NCI-H82 treated with DMSO at 0.1 percent for 48 hours (cell line): ENCODE results near the gene PRH1.

Experiments used
- DNase-seq: peaks from one replicate; lab custom pipeline; 2025; ENCODE audit not compliant: unreplicated experiment; lab: John Stamatoyannopoulos, UW

Gene PRH1

GRCh38 chr12:10884086-10884725, at the start of gene PRH1:
PRH1 (minus strand) TSS chr12:10884255; CDS start chr12:10884217, 38 bp downstream.
- DNase-seq = no peak

DNA sequence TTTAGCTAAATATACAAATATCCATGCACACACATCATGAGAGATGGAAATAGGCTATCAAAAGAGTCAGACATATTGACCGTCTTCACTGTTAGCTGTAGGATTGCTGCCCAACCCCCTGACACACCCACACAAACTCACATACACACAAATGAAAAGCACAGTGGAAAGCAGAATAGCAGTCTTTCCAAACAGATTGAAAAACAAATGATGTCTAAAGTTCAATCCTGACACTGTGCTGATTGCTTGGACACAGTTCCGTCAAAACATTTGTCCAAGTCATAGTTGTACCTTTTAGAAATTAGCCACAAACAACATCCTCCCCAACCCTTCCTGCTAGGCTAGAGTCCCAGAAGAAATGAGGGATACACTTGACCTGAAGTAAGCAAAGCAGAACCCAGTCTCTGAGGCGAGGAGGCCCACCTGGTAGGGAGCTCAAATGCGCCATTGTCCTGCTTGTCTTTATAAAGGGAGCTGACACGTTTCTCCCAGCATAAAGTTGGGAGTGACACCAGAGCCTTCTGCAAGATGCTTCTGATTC, 44.8 kb upstream of the PRH1 start, which contains the start of gene PRH2:
PRH2 (plus strand) TSS at position 491 of the 541 bp plus-strand sequence; CDS start at position 529, 38 bp downstream.
- DNase-seq = no peak

DNA sequence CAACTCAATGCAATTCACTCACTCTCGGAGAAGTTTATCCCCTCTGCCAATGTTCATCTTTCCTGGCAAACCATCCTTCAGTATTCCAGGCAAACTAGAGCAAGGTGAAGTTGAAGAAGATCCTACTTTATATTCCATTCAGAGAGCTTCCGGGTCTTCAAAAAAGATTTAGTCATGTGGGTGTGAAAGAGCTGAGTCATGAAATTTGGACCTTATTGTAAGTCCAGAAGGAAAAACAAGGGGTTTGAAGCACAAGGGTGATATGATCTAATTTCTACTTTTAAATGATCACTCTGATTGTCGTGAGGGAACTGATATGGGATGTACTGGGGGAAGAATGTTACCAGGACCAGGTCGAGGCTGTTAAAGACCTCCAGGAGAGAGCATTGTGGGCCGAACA, 42.2 kb upstream of the PRH1 start:
- no peak for DNase-seq

- DNase-seq = no peak
Observed at GRCh38 chr12:10919809-10920208, 35.8 kb upstream of the PRH1 start.

- DNase-seq = no peak
Observed at GRCh38 chr12:10910380-10910779, 26.3 kb upstream of the PRH1 start.

- no peak for DNase-seq
Observed at GRCh38 chr12:10909462-10909861, 25.4 kb upstream of the PRH1 start, which contains the start of gene TAS2R13. TAS2R13 (minus strand) TSS chr12:10909562; CDS start chr12:10909298, 264 bp downstream.

DNA sequence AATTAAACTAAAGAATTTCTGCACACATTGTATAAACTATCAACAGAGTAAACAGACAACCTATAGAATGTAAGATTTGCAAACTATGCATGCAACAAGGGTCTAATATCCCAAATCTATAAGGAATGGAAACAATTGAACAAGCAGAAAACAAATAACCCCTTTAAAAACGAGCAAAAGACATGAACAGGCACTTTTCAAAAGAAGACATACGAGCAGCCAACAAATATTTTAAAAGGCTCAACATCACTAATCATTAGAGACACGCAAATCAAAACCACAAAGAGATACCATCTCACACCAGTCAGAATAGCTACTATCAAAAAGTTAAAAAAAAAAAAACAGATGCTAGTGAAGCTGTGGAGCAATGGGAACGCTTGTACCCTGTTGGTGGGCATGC, 20.6 kb upstream of the PRH1 start:
- no peak for DNase-seq

DNA sequence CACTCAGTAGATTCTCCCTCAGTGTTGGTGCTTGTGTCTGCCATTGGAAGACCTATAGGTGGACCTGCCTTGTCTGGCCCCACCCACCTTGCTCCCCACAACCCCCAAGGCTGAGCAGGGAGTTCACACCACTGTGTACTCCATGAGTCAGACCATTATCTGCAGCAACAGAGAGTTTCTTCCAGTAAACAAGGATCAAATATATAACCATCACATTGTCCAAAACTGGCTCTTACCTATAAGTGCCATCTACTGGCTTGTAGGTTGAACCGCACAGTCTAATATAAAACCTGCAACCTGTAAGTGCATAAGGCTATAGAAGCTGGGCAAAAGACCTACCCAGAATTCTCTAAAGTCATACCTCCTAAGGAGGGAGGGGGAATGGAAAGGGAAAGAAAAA, 17.4 kb upstream of the PRH1 start:
- no peak for DNase-seq

GRCh38 chr12:10900972-10901371, 16.9 kb upstream of the PRH1 start:
- no peak for DNase-seq

- no peak for DNase-seq
Observed at GRCh38 chr12:10900530-10900929, 16.5 kb upstream of the PRH1 start.

DNA sequence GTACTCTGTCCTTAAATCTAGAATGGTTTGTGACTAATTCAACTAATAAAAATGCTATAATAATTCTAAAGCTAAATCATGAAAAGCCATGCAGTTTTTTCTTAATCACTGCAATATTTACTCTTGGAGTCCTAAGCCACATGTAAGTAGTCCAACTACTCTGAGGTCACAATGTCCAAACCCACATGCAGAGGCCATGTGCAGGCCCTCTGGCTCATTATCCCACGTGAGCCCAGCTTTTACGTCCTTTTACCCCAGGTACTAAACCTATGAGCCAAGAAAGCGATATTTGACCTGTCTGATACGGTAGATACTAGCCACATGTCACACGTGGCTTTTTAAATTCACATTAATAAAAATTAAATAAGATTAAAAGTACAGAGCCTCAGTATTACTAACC, 12.8 kb upstream of the PRH1 start:
- no peak for DNase-seq

- DNase-seq = no peak
Observed at GRCh38 chr12:10891937-10892336, 7.9 kb upstream of the PRH1 start.

- DNase-seq = no peak
Observed at GRCh38 chr12:10889226-10889625, 5.2 kb upstream of the PRH1 start.

DNA sequence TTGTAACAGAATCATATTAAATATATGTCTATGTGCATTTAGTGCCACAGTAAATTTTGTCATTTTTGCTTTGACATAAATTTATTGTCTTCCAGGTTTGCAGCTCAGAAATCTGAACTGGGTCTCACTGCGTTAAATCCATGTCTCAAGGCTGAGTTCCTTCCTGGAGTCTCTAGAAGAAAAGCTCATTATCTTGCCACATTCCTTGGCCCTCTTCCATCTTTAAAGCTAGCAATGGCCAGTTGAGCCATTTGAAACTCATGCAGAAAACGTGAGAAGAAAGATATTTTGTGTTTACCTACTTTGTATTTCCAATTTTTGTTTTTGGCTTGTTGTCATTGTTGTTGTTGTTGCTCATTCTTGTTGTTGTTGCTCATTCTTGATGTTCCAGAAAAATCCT, 10.7 kb downstream of the PRH1 start:
- no peak for DNase-seq

DNA sequence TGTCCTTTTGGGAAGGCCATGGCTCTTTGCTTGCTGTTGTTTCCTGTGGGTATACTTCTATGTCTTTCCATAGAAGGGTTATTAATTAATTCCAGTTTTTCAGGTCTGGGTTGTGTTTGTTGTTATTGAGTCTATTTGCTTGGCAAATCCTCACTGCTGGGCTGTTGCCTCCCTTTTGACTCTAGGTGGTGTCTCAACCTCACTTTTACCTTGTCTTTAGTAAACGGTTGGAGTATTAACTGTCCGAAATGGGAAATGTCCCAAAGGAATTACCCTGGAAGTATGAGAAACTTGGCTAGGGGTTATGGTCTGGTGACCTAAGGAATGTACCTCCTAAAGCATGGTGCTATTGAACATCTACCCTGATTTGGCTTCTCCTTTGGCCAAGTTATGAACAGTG, 16.7 kb downstream of the PRH1 start:
- DNase-seq = no peak

DNA sequence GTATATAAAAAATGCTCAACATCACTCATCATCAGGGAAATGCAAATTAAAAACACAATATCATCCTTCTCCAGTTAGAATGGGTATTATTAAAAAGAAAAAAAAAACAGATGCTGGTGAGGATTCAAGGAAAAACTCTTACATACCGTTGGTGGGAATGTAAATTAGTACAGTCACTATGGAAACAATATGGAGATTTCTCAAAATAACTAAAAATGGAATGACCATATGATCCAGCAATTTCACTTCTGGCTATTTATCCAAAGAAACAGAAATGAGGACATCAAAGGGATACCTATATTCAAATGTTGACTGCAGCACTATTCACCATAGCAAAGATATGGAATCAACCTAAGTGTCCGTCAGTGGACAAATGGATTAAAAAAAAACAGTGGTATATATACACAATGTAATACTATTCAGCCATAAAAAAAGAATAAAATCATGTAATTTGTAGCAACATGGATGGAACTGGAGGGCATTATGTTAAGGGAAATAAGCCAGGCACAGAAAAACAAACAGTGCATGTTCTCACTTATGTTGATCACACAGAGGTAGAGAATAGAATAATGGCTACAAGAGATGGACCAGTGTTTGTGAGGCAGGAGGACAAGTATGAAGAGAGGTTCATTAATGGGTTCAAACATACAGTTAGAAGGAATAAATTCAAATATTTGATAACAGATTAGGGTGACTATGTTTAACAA, 20.4 kb downstream of the PRH1 start:
- DNase-seq = no peak

DNA sequence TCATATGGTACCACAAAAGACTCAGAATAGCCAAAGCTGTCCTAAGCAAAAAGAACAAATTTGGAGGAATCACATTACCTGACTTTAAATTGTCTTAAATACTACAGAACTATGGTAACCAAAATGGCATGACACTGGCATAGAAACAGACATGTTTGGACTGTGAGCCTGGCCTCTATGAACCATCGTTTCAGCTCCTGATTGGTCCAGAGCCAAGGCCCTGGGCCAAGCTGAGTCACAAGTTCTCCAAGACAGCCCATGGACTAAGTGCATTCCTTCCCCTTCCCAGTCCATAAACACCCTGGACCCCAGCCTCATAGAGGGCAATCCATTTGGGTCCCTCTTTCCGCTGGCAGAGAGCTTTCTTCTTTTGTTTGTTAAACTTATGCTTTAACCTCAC, 22.7 kb downstream of the PRH1 start:
- DNase-seq = no peak

GRCh38 chr12:10855807-10856206, 28.2 kb downstream of the PRH1 start:
- no peak for DNase-seq

DNA sequence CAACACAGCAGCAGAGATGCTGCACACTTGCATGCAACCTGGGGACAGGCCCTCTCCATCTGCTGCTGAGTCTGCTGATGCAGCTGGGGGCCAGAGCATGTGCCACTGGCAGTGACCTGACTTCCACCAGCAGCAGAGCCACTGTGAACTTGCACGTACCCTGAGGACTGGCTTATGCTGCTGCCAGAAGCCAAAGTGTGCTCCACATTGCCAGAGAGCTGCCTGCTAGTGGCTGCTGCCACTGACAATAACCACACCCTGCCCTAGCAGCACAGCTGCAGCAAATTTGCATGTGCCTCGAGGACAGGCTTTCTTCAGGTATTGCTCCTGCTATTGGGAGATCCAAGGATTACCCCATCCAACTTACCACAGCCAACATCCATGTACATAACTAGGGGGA, 30.3 kb downstream of the PRH1 start:
- no peak for DNase-seq

DNA sequence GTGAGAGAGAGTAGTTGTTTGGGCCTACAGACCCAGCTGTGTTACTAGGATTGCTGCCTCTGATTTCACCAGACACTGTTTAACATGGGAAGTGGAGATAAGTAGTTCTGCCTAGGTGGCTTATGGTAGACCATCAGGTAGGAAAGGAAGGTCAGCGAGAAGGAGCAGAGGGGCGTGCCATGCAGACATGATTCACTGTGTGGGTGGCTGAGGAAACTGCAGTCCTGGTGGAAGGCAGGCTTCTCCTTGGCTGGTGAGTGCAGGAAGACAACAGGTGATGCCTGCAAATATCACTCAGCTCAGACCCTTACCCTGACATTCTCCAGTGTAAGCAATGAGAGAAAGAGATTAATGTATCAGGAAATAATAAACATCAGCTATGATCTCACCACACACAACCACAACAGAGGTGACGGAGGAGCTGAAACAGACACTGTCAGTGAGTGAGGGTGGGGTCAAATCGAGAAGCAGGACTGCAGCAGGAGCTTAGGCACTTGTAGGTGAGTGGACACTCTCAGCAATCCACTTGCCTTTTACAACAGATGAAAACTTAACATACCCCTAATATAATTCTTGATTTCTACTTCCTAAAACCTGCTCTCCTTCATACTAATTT, 32.7 kb downstream of the PRH1 start:
- no peak for DNase-seq

DNA sequence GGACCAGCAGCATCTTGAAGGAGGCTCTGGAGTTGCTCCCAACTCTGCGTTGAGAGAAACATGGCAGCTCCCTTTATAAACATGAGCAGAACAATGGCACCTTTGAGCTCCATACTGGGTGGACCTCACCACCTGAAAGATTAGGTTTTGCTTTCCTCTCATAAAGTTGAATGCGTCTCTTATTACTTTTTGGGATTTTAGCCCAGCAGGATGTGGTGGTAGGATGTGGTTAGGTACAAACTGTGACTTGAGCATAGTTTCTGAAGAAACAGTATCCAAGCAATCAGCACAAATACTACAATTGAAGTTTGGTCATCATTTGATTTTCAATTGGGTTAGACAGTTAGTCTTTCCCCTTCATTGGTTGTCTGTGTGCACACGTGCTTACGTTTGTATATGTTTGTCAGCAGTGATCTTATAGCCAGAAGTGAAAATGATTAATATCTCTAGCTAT, 34.6 kb downstream of the PRH1 start, which contains the start of gene PRR4:
PRR4 (minus strand) TSS at position 51 of the 454 bp plus-strand sequence; CDS start at position 13, 38 bp downstream.
- DNase-seq = no peak

GRCh38 chr12:10847744-10848143, 36.3 kb downstream of the PRH1 start:
- no peak for DNase-seq
